Heart left ventricle (tissue), 16 donors: ENCODE measurements around the gene LPP. TPM values are rescaled to one million over a fixed set of nuclear protein-coding genes. Genes with fewer than 3 reads are reported as not detected.

ENCODE experiments used
- ATAC-seq, 4 donors: fragments of 200-7000 bp; cut with Tn5 transposase; one replicate each; pipeline ENCODE4 v1.9.1; 2020 to 2022; ENCODE audit warnings: moderate library complexity in 4 of 4, mild to moderate bottlenecking in 3 of 4, moderate number of reproducible peaks in 1 of 4
- DNase-seq, 5 donors: peaks; one replicate each; pipeline ENCODE4 v3.0.0-alpha.2; 2020
- H3K27ac ChIP-seq, 12 donors: fragments of 200-600 bp; sonication (generic) in 4 of 12; one replicate each; pipeline versions ENCODE4 v1.5.0 to v1.8.0; 2016 to 2022; ENCODE audit warnings: mild to moderate bottlenecking in 2 of 12
- H3K27me3 ChIP-seq, 9 donors: fragments of 200-600 bp; sonication (generic) in 2 of 9; one replicate each; pipeline versions ENCODE4 v1.5.1 to v1.8.0; 2016 to 2022; ENCODE audit warnings: mild to moderate bottlenecking in 3 of 9
- H3K36me3 ChIP-seq, 9 donors: fragments of 200-600 bp; sonication (generic) in 2 of 9; one replicate each; pipeline versions ENCODE4 v1.5.0 to v1.8.0; 2018 to 2022; ENCODE audit warnings: mild to moderate bottlenecking in 2 of 9
- H3K4me1 ChIP-seq, 12 donors: fragments of 200-600 bp; sonication (generic) in 4 of 12; one replicate each; pipeline versions ENCODE4 v1.5.0 to v1.8.0; 2016 to 2022; ENCODE audit warnings: mild to moderate bottlenecking in 3 of 12
- H3K4me3 ChIP-seq, 12 donors: fragments of 200-600 bp; sonication (generic) in 4 of 12; one replicate each; pipeline versions ENCODE4 v1.5.0 to v1.8.0; 2017 to 2022; ENCODE audit warnings: mild to moderate bottlenecking in 9 of 12, moderate library complexity in 4 of 12
- H3K9me3 ChIP-seq, 12 donors: fragments of 200-600 bp; sonication (generic) in 4 of 12; one replicate each; pipeline versions ENCODE4 v1.5.0 to v1.8.0; 2016 to 2022; ENCODE audit warnings: mild to moderate bottlenecking in 1 of 12
- POLR2A ChIP-seq, 2 donors: fragments of 450-650 bp; IDR thresholded peaks; one replicate each; pipeline ENCODE4 v1.6.1; 2017; ENCODE audit warnings: antibody characterized with exemption in 2 of 2, mild to moderate bottlenecking in 2 of 2, moderate library complexity in 2 of 2
- WGBS, 4 donors: extraction: QIAGEN DNeasy Blood & Tissue Kit in 2 of 4; methylation state at CpG; one replicate each; pipeline versions ENCODE4 v1.1.5 to v1.1.7; 2013 to 2018; 5-methylcytosine and 5-hydroxymethylcytosine counted together
- intact Hi-C, 10 donors: fragments of 100-400 bp; cut with DNase I; formaldehyde crosslinking; loops; one replicate each; pipeline versions ENCODE4 v1.11.1 to v1.14.2; 2022
- polyA plus RNA-seq, 2 donors: library from polyadenylated mRNA; stranded (reverse); fragments of 200-250 nt; gene quantifications; one replicate each; pipeline ENCODE4 v1.2.3, GENCODE V29; 2013
- total RNA-seq, 9 donors: library from RNA; depleted of rRNA in 2 of 9; stranded (reverse); fragments of >200 nt in 2 of 9; fragmentation: NEBNext Ultra II Directional in 3 of 9; extraction: Animal tissue kit (Norgen Biotek cat#: 25700) in 3 of 9; gene quantifications; one replicate each; pipeline versions ENCODE4 v1.1.0 to v1.2.4, GENCODE V29; 2016 to 2023
- TF ChIP-seq, protein P1 (sequence below), 12 donors: fragments of 200-600 bp; sonication (generic) in 4 of 12; IDR thresholded peaks; one replicate each; pipeline versions ENCODE4 v1.5.0 to v1.8.0; 2018 to 2022; ENCODE audit warnings: antibody characterized with exemption in 12 of 12, mild to moderate bottlenecking in 5 of 12
- donor health status: ischemic (EF 13 %, LVEDD 7.1; RV severe dilation, severe dysfunction).
- donor health status: healthy with polysubstance abuse.
- donor health status: DM: no; HTN: yes; CAD: no.
- donor health status: DM: no; HTN: no; CAD: no.
- donor health status: ischemic (EF 25% LVEDD 6.9; RV normal size, moderate dysfunction).
- donor health status: ischemic (EF 25% LVEDD 5.7; RV mildly dilated, moderate dysfunction).
- donor health status: healthy.
- donor health status: DM: yes; HTN: yes; CAD: no.
- donor health status: ischemic (EF 35%, LVEDD 5.7; RV mildly dilated, moderate dysfunction).
- donor health status: nonischemic (EF 11% LVEDD 7.7; RV severe dilation, severe dysfunction).
- donor health status: DM: yes; HTN: yes; CAD: no.
- donor health status: PGD.
- donor health status: ischemic (EF 29% LVEDD 5.4; RV normal size, mild dysfunction).
- donor health status: nonischemic (EF 23%, LVEDD 6.1; RV moderate dilation, normal function).

Gene LPP
- total and polyA plus RNA-seq, 11 donors: 9.2 to 178 (median 100) TPM

- H3K4me1 ChIP-seq: peaks cover 0 to 34% (median 17%) of the 10 kb centered on the region in 12 donors
- intact Hi-C loops: loop anchor here in 1 of 10 donors (10.0 kb wide), 1 partner anchor 309 kb away; no protein-coding TSS in a partner anchor
- WGBS, 4 donors: 67 to 72% (median 70%) methylated on average over 3 of the region's 3 CpGs
- ATAC-seq (no peak), DNase-seq (no peak)
- H3K27ac ChIP-seq: peak overlapping the region in 2 of 12 donors; percentile 33 to 46
- H3K27me3 ChIP-seq: no peaks in the 10 kb centered on the region
- H3K9me3 ChIP-seq: no peaks in the 10 kb centered on the region
- H3K36me3 ChIP-seq: no peaks in the 10 kb centered on the region
- H3K4me3 ChIP-seq: no peak overlapping the region
- no peak for TF ChIP-seq POLR2A (IDR thresholded peaks at IDR 0.05)
- TF ChIP-seq, protein P1, sequence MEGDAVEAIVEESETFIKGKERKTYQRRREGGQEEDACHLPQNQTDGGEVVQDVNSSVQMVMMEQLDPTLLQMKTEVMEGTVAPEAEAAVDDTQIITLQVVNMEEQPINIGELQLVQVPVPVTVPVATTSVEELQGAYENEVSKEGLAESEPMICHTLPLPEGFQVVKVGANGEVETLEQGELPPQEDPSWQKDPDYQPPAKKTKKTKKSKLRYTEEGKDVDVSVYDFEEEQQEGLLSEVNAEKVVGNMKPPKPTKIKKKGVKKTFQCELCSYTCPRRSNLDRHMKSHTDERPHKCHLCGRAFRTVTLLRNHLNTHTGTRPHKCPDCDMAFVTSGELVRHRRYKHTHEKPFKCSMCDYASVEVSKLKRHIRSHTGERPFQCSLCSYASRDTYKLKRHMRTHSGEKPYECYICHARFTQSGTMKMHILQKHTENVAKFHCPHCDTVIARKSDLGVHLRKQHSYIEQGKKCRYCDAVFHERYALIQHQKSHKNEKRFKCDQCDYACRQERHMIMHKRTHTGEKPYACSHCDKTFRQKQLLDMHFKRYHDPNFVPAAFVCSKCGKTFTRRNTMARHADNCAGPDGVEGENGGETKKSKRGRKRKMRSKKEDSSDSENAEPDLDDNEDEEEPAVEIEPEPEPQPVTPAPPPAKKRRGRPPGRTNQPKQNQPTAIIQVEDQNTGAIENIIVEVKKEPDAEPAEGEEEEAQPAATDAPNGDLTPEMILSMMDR (IDR thresholded peaks at IDR 0.05): no peak
Measured at GRCh38 chr3:188573956-188574355, 420.0 kb downstream of the LPP start.

- Histone ChIP-seq H3K4me1 (peaks cover 0 to 40% (median 19%) of the 10 kb centered on the region in 12 donors), H3K4me3 (no peak overlapping the region), H3K9me3 (no peaks in the 10 kb centered on the region), H3K27me3 (no peaks in the 10 kb centered on the region), H3K27ac (no peak overlapping the region), H3K36me3 (no peaks in the 10 kb centered on the region)
- WGBS, 4 donors: 80 to 90% (median 81%) methylated on average over 5 of the region's 5 CpGs
- DNase-seq (no peak), ATAC-seq (no peak)
- no peak for TF ChIP-seq POLR2A (IDR thresholded peaks at IDR 0.05)
- TF ChIP-seq, protein P1 (IDR thresholded peaks at IDR 0.05): no peak
- intact Hi-C loops: loop anchor here in 1 of 10 donors (10.0 kb wide), 1 partner anchor 310 kb away; no protein-coding TSS in a partner anchor
Measured at GRCh38 chr3:188574885-188575284, 420.9 kb downstream of the LPP start.

GRCh38 chr3:188575501-188575900 is 421.5 kb downstream of the LPP start:
- TF ChIP-seq, protein P1 (IDR thresholded peaks at IDR 0.05): no peak
- no peak for TF ChIP-seq POLR2A (IDR thresholded peaks at IDR 0.05)
- H3K4me1 ChIP-seq: peaks cover 0 to 37% (median 19%) of the 10 kb centered on the region in 12 donors
- peak overlapping the region in 1 of 12 donors; percentile 40 for H3K27ac ChIP-seq
- DNase-seq: no peak
- ATAC-seq: no peak
- 89 to 95% (median 91%) methylated on average over 6 of the region's 6 CpGs for WGBS, 4 donors
- H3K27me3 ChIP-seq: no peaks in the 10 kb centered on the region
- intact Hi-C loops: loop anchor here in 1 of 10 donors (10.0 kb wide), 1 partner anchor 311 kb away; no protein-coding TSS in a partner anchor
- H3K36me3 ChIP-seq: no peaks in the 10 kb centered on the region
- H3K9me3 ChIP-seq: no peaks in the 10 kb centered on the region
- H3K4me3 ChIP-seq: no peak overlapping the region

DNA sequence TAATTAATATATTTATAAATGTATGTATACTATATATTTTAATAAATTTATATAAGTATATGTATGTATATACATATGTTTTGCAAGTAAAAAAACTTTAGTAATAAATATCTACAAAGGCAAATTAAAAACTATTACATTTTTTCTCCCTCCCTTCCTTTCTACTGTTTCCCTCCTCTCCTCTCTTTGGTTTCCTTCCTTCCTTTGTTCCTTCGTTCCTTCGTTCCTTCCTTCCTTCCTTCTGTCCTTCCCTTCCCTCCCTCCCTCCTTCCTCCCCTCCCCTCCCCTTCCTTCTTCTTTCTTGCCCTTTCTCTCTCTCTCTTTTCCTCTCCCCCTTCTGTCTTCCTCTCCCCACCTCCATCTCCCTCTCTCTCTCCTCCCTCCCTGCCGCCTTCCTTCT is 423.6 kb downstream of the LPP start:
- H3K27ac ChIP-seq: peak overlapping the region in 6 of 12 donors; percentile 52 to 85 (median 76)
- peaks cover 0 to 48% (median 19%) of the 10 kb centered on the region in 12 donors for H3K4me1 ChIP-seq
- 98 to 100% (median 100%) methylated on average over 1 of the region's 3 CpGs for WGBS, 4 donors
- DNase-seq (no peak), ATAC-seq (no peak)
- TF ChIP-seq POLR2A (IDR thresholded peaks at IDR 0.05): no peak
- TF ChIP-seq, protein P1 (IDR thresholded peaks at IDR 0.05): no peak
- H3K27me3 ChIP-seq: no peaks in the 10 kb centered on the region
- intact Hi-C loops: loop anchor here in 1 of 10 donors (10.0 kb wide), 1 partner anchor 313 kb away; no protein-coding TSS in a partner anchor
- no peaks in the 10 kb centered on the region for H3K9me3 ChIP-seq
- no peaks in the 10 kb centered on the region for H3K36me3 ChIP-seq
- H3K4me3 ChIP-seq: no peak overlapping the region
